ENCODE data around the gene IL1R2.

DNA sequence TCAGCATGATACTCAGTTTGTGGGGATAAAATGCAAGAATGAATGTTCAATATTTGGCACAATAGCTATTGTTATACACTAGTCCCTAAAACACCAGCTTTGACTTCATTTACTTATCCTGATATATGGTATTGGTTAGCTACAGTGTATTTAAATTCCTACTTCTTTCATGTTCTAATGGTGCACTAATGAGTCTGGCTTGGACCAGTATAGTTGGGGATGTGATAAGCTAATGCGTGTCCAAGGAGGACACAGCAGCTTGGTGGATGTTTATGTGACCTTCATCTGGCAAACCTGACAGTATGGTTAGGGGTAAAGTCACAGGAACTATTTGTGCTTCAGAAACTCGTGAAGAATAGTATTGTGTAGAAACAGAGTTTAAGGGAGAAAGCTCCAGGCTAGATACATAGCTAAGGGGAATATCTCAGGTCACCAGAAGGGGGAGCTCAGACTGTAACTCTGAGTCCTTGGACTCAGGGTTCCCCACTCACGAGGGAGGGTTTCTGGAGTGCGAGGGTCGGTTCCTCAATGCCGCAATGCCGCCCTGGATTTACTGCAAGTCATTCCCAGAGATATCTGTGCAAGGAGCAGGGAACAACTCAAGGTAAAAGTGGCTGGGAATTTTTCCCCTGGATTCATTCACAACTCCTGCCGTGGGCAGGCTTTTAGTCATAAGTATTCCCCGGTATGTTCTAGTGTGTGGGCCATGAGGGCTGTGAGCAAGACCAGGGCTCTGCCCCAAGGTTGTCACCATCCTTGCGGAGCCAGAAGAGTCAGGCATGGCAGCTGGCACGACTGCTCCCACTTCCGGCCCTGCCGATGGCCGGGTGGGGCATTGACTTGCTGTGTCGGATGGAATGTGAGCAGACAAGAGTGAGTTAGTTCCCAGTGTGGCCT is 14.5 kb downstream of the IL1R2 start:
- TF ChIP-seq CTCF (conservative IDR thresholded peaks at IDR 0.05; ENCODE audit: low read length) (peak; percentile 76), EZH2phosphoT487 (IDR thresholded peaks at IDR 0.05; ENCODE audit: borderline replicate concordance, low read depth, low read length) (no peak)

Measured in OCI-LY7 (cell line).